ENCODE results near the gene PSMD3. TPM values are rescaled to one million over a fixed set of nuclear protein-coding genes. Genes with fewer than 3 reads are reported as not detected.

PSMD3 gene
- total and polyA plus RNA-seq, 4 donors: 30.7 to 80.7 (median 66.3) TPM

GRCh38 chr17:39962642-39963220 lies 17.9 kb upstream of the PSMD3 start, which contains the start of gene GSDMA (continued):
- TF ChIP-seq, protein P1, sequence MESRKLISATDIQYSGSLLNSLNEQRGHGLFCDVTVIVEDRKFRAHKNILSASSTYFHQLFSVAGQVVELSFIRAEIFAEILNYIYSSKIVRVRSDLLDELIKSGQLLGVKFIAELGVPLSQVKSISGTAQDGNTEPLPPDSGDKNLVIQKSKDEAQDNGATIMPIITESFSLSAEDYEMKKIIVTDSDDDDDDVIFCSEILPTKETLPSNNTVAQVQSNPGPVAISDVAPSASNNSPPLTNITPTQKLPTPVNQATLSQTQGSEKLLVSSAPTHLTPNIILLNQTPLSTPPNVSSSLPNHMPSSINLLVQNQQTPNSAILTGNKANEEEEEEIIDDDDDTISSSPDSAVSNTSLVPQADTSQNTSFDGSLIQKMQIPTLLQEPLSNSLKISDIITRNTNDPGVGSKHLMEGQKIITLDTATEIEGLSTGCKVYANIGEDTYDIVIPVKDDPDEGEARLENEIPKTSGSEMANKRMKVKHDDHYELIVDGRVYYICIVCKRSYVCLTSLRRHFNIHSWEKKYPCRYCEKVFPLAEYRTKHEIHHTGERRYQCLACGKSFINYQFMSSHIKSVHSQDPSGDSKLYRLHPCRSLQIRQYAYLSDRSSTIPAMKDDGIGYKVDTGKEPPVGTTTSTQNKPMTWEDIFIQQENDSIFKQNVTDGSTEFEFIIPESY (IDR thresholded peaks at IDR 0.05): no peak
- no peak for TF ChIP-seq RXRA (IDR thresholded peaks at IDR 0.05)
- TF ChIP-seq NR2F2 (IDR thresholded peaks at IDR 0.05): no peak

GRCh38 chr17:39963829-39964228 lies 16.8 kb upstream of the PSMD3 start:
- H3K9me3 ChIP-seq (ENCODE audit: control insufficient read depth in 4 of 4, low read length in 3 of 4): no peaks in the 10 kb centered on the region
- WGBS: 73% methylated on average over 6 of the region's 6 CpGs
- H3K27ac ChIP-seq (ENCODE audit: low read depth in 1 of 2, low read length in 2 of 2): no peak overlapping the region
- H3K9ac ChIP-seq (ENCODE audit: low read depth in 1 of 2, low read length in 2 of 2): no peak overlapping the region
- TF ChIP-seq HNF4G (IDR thresholded peaks at IDR 0.05): no peak
- no peak for TF ChIP-seq MAX (IDR thresholded peaks at IDR 0.05)
- TF ChIP-seq JUND (IDR thresholded peaks at IDR 0.05): no peak
- TF ChIP-seq, protein P1 (IDR thresholded peaks at IDR 0.05): no peak
- TF ChIP-seq NR2F2 (IDR thresholded peaks at IDR 0.05): no peak
- no peak for TF ChIP-seq RXRA (IDR thresholded peaks at IDR 0.05)
- TF ChIP-seq ATF3 (IDR thresholded peaks at IDR 0.05): no peak
- H3K36me3 ChIP-seq (ENCODE audit: control insufficient read depth in 4 of 4, insufficient read depth in 3 of 4, low read depth in 1 of 4, low read length in 3 of 4): no peaks in the 10 kb centered on the region
- H3K4me1 ChIP-seq (ENCODE audit: control insufficient read depth in 4 of 4, insufficient read depth in 4 of 4, low read length in 3 of 4): no peaks in the 10 kb centered on the region
- no peak overlapping the region for H3K4me3 ChIP-seq (ENCODE audit: low read depth in 1 of 3, low read length in 3 of 3)
- no peaks in the 10 kb centered on the region for H3K27me3 ChIP-seq (ENCODE audit: control insufficient read depth in 4 of 4, insufficient read depth in 4 of 4, low read length in 3 of 4)
- no peak for DNase-seq (ENCODE audit: low spot score)

DNA sequence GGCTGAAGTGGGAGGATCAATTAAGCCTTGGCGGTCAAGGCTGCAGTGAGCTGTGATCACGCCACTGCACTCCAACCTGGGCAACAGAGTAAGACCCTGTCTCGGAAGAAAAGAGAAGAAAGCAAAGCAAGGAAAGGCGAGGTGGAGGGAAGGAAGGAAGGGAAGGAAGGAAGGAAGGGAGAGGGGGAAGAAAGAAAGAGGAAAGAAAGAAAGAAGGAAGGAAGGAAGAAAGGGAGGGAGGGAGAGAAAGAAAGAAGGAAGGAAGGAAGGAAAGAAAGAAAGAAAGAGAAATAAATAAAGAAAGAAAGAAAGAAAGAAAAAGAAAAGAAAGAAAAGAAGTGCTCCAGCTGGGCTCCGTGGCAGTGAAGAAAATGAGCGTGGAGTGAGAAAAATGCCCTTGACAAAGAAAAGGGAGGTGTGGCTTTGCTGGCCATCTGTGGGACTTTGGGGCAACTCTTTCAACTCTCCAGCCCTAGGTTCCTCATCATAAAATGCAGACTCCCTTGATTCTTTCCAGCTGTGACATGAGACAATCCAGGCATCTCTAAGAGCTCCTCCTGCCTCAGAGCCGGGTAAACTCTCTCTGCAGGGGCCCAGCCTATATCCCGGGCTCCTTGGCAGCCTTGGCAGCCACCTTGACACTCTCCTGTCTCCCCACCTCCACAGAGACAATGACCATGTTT lies 15.4 kb upstream of the PSMD3 start:
- TF ChIP-seq MAX (IDR thresholded peaks at IDR 0.05) (no peak), FOXA2 (IDR thresholded peaks at IDR 0.05) (no peak)
- TF ChIP-seq, protein P1 (IDR thresholded peaks at IDR 0.05): no peak
- no peak overlapping the region for H3K4me3 ChIP-seq (ENCODE audit: low read depth in 1 of 3, low read length in 3 of 3)

More for the DNA sequence above, 15.4 kb upstream of the PSMD3 start:
- no peaks in the 10 kb centered on the region for H3K27me3 ChIP-seq (ENCODE audit: control insufficient read depth in 4 of 4, insufficient read depth in 4 of 4, low read length in 3 of 4)
- H3K9ac ChIP-seq (ENCODE audit: low read depth in 1 of 2, low read length in 2 of 2): no peak overlapping the region
- no peak for DNase-seq (ENCODE audit: low spot score)
- no peaks in the 10 kb centered on the region for H3K9me3 ChIP-seq (ENCODE audit: control insufficient read depth in 4 of 4, low read length in 3 of 4)
- WGBS: 76% methylated on average over 8 of the region's 8 CpGs
- no peak overlapping the region for H3K27ac ChIP-seq (ENCODE audit: low read depth in 1 of 2, low read length in 2 of 2)
- no peaks in the 10 kb centered on the region for H3K4me1 ChIP-seq (ENCODE audit: control insufficient read depth in 4 of 4, insufficient read depth in 4 of 4, low read length in 3 of 4)
- no peaks in the 10 kb centered on the region for H3K36me3 ChIP-seq (ENCODE audit: control insufficient read depth in 4 of 4, insufficient read depth in 3 of 4, low read depth in 1 of 4, low read length in 3 of 4)
